Measurements from ENCODE around the gene PALLD.
"Not testable (repeated sequence)": the region's sequence is repeated elsewhere in the genome, so short reads cannot be mapped to it uniquely, and the experiment has no call there.

The PALLD gene

DNA sequence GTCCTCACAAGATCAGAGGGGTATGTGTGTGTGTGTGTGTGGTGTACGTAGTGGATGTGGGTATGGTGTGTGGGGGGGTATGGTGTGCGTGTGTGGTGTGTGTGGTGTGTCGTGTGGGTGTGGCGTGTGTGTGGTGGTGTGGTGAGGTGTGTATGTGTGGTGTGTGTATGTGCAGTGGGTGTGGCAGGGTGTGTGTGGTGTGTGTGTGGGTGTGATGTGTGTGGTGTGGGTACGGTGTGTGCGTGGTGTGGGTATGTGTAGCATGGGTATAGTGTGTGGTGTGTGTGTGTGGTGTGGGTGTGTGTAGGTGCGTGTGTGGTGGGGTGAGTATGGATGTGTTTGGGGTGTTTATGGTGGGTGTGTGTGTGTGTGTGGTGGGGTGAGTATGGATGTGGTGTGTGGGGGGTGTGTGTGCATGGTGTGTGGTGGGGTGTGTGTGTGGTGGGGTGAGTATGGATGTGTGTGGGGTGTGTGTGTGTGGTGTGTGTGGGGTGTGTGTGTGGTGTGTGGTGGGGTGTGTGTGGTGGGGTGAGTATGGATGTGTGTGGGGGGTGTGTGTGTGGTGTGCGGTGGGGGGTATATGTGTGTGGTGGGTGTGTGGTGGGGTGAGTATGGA lies 182.0 kb downstream of the PALLD start:
- no peak for DNase-seq

DNA sequence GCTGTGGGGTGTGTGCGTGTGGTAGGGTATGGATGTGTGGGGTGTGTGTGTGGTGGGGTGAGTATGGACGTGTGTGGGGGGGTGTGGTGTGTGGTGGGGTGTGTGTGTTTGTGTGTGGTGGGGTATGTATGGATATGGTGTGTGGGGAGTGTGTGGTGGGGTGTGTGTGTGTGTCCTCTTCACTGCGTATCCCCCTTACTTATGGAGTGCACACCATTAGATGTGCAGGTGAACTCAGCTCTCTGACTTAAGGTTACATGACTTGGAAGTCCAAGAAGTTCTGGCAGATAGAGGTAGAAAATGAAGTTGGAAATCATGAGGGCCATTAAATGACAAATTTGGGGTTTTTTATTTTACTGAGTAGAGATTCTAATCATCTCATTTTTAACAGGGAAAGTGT lies 182.5 kb downstream of the PALLD start:
- DNase-seq = no peak

DNA sequence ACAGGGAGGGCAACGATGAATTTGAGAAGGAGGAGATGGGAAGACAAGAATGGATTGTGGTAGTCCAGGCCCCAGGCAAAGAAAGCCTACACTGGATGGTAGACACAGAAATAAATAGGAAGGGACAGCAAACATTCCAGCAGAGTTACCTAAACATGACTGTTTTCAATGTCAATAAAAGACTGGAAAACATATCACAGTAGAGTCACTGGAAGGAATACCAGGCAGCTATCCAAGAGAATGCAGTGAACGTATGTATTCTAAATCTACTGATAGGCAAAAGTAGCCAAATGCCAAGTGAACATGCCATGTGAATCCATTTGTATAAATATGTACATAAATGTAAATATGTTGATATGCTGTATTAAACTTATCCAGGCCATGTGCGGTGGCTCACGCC lies 183.0 kb downstream of the PALLD start:
- DNase-seq = peak; percentile 35

DNA sequence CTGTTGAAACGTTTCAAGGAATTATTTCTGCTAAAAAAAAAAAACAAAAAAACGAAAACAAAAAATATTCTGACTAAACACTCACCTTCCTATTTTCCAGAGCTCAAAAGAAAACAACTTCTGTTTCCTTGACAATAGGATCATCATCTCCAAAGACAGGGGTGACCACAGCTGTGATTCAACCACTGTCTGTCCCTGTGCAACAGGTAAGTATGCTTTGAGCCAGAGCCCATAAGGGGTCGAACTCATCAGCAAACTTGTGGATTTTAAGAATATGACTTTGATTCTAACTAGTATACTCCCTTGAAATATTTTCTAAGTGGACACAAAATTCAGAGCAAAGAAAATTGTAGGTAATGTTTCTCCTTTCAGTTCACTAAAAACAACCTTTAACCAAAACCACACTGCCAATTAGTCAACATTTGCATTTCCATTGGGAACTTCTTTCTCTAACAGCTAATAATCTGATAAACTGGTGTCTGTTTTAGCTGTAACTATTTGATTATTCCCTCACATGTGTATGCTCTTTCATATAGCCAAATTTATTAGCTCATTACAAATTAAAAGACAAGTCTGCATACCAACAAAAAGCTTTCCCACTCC lies 186.1 kb downstream of the PALLD start:
- no peak for DNase-seq

DNA sequence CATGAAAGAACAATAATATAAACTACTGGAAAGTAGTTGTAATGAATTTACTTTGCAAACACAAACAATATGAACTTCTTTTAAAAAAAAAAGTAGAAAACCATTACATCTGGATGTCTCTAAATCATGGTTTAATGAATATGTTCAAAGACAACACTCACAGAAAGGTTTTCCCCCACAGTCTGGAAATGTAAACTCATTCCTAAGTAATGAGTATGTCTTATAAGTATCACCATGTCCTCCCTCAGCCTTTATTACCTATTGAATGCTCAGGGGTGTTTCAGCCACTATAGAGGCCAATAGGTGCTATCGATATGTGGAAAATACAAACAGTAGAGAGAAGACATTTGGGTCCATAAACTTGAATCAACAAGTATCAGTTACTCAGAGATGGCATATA lies 186.7 kb downstream of the PALLD start:
- DNase-seq = peak; percentile 74

DNA sequence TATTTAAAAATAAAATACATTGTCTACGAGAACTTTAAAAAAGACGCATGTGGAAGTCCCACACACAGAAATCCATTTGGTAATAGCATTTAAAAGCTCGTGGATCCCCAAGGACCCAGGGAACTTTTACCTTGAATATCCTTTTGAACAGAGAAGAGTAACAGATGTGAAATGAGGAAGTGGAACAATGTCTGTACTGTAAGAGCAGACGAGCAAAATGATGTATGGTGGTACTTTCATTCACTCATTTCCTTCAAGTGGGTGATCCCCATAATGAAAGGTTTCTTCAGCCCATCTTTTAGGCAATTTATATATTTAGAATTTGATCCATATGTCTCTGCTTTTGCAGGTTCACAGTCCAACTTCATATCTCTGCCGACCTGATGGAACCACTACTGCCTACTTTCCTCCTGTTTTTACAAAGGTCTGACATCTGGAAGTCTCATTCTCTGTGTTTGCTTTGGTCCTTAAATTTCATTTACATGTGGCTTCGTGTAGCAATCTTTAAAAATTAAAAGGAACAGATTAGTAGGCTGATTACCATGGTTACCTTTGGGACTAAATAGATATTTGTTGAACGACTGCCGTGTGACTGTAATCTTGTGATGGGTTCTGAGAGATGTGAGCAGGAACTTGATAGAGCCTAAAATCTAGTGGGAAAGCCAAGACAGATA lies 188.4 kb downstream of the PALLD start:
- no peak for DNase-seq

DNA sequence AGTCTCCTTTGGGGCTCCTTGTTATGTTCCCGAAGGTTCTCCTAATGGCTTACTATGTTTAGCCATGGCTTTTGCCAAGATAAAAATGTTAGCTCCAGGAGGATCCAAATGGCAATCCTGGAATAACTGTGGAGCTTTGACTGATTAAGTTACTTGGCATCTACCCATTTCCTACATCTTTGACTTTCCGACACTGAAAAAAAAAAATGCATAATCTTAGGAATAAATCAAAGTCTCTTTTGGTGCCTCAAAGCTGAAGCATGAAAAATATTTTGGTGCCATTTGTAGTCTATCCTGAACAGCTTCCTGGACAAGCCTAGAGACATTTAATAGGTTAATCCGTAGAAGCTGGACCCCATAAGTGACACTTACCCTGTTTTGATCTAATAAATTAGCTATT lies 191.7 kb downstream of the PALLD start:
- DNase-seq = no peak

DNA sequence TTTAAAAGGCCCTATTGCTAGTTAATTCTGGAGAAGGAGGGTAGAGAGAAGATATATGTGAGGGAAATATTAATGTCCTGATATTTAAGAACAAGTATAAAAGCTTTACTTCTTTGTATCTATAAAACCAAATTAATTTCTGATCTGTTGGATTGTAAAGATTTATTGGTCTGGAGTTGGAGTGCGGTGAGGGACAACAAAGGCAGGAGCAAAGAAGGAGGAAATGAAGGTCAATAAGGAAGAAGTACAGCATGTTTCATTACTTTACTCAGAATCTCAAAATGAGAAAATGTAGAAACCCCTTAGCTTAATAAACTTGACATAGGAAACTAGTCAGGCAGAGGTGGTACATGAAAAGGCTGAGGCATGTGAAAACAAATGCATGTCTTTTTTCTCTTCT lies 192.9 kb downstream of the PALLD start:
- DNase-seq = no peak

DNA sequence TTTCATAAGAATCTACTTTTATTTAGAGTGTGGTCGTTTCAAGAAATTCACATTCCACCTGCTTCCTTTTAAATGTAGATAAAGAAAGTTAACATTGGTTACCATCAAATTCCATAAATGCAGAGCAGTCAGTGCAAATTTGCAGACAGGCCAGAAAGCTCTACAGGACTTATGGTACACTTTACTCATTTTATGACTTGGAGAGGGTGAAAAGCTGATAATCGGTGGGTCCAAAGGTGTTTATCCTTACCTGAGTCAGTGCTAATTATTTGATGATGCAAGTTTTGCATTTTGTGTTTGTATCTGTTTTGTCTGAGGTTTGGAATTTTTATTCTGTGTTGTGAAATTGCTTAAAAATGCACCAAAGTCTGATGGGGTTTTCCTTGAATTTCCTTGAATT lies 193.3 kb downstream of the PALLD start:
- no peak for DNase-seq

DNA sequence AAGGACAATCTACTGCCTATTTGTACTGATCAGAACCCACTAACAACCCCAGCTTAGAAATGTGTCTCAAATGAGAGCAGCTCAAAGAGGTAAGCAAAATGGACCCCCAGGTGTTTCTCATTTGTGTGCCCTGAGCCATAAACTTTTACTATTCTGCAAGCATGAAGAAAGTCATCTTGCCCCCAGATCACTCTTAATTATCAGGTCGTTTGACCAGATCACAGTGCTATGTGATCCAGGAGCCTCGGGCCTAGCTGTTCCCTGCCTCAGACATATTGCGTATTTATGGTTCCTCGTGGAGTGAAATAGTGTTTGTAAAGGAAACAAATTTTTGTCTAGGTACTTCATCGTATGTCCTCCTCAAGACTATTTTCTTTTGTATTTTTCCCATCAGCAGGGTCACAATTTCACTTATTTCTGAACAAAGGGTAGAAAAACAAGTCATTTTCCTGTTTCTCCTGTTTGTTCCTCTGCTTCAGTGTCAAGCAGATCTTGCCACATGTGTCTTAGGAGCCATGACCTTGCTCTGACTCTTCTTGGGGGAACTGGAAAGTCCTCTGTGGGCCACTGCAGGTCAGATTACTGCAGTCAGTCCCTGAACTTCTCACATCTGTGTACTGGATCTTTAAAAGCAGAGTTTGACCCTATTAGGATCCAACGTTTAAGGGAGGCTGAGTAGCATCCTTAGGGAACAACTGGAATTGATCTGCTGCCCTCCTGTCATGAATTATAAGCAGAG lies 194.9 kb downstream of the PALLD start:
- no peak for DNase-seq

DNA sequence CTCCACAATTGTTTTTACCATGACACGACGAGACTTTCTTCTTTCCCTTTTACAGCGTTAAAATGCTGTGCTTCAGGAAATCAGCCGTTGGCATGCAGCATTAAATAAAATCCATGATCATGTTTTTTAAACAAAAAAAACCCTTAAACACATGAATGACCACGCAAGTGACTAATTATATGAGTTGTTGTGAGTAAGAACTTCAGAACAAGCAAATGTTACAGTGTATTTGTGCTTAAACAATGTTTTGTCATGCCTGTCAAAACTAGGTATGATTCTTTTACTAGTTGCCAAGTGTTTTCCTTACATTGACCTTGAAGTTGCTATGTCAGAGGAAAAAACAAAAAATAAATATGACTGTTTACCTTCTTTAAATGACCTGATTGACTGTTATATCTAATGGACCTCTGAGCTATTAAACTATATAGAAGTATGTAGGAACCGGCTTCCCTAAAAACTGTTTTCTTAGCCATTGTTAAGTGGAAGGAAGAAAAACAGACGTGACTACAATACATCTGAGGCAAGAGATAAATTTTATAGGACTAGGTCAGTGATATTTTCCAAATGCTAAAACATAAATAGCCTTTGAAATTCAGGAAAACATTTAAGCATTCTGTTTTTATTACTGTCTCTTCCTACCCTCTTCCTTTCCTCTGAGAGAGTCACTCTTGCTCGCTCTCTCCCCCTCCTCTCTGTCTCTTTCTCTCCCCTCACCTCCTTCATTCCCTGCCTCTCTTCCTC lies 197.1 kb downstream of the PALLD start:
- no peak for DNase-seq

DNA sequence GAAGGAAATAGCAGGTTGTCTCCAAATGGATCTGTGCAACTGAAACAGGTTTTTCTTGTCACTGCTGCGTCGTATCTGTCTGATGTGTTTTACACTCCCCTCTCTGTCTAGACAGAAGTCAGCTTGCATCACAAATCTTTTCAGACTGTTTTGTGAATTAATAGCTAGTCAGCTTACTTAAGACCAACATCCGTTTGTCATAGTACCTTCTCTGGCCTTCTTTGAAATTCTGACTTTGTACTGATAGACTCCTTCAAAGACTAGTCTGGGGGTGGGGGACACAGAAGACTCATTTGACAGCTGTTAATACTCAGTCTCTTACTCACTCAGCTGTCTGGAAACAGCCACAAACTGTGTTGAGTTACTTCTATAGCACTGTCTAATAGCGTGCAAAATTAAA lies 197.8 kb downstream of the PALLD start:
- peak; percentile 97 for DNase-seq

DNA sequence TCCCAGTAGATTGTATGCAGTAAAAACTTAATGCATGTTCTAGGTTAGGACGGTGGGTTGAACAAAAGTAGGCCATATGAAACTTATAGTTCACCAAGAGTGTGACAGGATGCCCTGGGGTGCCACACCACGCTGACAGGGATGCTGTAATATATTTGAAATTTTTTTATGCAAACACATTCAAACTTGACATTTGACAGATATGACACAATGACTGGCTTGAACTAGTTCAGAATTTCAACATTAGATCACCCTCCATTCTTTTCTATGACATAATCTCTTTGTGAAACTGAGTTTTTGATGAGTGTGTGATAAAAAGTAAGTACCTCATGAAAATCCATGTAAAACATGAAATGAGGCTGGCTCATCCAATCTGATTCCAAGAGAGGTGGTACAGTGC lies 198.4 kb downstream of the PALLD start:
- DNase-seq = no peak

DNA sequence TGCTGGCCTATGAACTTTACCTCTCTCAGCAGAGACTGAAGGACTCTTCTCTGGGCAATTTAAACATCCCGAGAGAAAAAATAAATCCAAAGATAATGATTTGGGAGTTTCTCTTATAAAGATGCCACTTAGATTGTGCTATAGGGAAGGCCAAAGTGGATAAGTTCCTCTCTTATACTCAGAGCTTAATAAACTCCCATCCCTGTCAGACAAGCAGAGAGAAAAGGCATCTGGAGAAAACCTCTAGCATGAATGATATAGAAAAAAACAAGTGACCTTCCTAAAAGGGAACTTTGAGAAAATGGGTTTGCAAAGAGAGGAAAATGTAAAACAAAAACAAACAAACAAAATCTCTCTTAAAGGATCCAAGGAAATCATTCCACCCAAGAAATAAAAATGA lies 199.4 kb downstream of the PALLD start:
- no peak for DNase-seq

DNA sequence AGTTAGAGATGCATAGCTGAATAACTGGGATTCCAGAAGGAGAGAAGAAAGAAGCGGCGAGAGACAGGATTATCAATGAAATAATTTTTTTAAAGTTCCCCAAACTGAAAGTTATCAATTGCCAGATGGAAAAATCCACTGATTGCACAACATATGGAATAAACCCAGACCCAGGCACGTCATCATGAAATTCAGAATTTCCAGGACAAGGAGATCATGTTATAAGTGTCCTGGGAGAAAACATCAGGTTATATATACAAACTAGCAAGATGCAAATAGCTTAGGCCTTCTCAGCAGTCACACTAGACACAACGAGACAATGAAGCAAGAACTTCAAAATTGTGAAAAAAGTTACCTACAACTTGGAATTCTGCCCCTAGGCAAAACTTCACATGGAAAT lies 200.0 kb downstream of the PALLD start:
- DNase-seq = no peak

DNA sequence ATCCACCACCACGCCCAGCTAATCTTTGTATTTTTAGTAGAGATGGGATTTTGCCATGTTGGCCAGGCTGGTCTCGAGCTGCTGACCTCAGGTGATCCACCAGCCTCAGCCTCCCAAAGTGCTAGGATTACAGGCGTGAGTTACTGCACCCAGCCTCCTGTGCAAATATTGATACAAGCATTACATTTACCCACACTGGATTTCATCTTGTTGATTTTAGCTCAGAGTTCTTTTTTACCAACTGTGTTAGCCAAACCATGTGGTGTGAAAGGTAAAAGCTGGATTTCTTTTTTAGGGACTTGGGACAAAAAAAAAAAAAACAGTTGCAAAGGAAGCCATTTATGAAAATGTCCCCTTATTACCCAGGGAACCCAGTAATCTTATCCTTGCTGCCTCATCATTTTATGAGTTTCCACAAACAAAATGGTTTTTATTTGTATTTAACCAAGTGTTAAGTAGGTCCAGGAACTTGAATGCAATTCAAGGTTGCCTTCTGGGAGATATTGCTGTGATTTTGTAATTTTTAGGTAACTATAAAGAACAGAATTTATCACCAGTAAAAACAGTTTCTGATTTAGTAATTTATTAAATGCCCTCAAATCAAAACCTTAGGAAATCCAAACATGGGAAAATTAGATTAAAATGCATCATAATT lies 202.5 kb downstream of the PALLD start:
- no peak for DNase-seq

DNA sequence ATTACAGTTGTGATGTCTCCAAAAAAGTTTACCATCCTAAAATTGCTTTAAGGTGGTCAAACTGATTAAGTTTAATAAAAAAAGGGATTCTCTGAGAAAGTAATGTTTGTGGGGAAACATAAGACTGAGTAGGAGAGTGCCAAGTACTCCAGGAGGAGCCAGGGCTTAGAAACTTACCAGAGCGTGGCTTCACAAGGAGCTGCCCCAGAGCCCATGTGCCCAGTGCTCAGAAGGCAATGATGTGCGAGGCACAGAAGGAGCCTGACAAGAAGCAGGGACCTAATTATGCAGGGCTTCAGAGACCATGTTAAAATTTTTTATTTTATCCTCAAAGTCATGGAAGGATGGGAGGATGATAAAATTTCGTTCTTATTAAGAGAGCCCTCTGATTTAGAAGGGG lies 204.2 kb downstream of the PALLD start:
- no peak for DNase-seq

DNA sequence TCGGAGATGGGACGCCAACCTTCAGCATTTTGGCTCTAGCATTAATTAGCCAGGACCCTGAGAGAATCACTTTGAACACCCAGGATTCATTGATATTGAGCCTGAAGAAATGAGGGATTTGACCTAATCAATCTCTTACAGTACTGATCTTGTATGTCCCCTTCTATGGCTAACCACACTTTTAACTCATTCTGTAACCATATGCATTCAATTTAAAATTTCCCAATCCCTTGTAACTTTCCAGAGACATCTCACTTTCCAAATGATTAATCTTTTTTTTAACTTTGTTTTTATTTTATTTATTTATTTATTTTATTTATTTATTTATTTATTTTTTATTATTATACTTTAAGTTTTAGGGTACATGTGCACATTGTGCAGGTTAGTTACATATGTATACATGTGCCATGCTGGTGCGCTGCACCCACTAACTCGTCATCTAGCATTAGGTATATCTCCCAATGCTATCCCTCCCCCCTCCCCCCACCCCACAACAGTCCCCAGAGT lies 205.8 kb downstream of the PALLD start:
- DNase-seq = not testable (repeated sequence)

DNA sequence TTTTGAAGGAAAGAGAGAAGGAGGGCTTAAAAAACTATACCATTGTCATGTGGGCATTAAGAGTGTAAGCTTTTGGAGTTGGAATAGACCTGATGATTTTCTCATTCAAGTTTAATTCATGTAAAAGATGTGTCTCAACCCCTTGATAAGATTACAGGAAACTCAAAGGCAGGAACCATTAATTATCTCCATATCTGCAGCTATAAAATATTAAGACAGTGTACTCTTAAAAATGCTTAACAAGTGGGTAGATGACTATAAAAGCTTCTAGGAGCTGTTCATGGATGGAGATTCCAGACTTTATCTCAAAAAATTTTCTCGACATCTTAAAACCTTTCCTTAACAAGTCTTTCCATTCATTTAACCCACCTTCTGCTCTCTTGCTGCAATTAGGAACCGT lies 208.3 kb downstream of the PALLD start:
- no peak for DNase-seq

DNA sequence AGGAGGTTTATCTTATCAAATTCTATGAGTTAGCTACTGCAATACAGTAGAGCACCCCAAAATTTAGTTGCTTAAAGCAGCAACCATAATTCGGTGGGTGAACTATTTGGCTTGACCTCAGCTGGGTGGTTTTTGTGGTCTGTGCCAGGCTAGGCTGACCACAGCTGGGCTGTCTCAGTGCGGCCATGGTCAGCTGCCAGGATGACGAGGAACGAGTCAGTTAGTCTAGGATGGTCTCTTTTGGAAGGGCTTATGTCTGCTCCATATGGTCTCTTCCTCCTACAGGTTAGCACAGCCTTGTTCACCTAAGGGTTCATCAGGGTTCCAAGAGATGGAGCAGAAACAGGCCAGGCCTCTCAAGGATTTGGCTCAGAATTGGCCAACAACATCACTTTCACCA lies 210.4 kb downstream of the PALLD start:
- no peak for DNase-seq

DNA sequence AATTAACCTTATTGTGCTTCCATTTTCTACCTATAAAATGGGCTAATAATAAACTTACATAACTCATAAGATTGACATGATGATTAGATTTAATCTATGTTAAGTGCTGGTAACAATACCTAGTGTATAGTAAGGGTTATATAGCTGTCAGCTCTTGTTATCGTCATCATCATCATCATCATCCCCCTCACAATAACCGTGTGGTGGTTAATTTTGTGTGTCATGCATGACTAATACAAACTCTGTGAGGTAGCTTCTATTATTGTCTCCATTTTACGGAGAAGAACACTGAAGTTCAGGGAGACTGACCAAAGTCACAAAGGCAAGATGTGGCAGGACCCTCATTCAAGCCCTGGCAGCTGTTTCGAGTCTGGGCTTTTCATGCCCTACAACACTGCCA lies 211.3 kb downstream of the PALLD start:
- DNase-seq = no peak

DNA sequence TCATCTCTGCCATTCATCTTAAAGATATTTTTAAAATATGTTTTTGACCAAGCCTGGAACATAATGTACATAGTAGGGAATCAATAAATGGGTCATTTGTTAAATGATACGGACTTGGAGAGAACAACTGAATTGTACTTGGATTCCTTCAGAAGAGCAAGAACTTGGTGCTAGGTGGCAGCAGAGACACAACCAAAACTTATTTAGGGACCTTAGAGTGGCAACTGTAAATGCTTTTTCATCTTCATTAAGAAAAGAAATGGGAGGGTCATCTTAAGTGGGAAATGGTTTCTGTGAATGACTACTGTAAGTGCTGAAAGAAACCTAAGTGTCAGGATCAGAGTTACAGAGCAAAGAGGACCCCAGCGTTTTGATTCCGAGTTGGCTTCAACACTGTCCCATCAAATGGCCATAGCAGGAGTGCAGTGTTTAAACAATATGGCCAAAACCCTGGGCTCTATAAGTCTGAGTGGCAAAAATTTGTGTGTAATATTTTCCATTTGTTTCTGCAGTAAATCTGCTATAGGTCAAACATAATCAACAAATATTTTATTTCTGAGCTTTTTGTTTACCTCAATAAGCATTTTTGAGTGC lies 213.6 kb downstream of the PALLD start:
- DNase-seq = peak; percentile 70

Data from fibroblast of skin of abdomen (primary cell).